ENCODE data around the gene ZFP91. TPM values are rescaled to one million over a fixed set of nuclear protein-coding genes. Genes with fewer than 3 reads are reported as not detected.

The ZFP91 gene
- total RNA-seq, 4 donors from 2014 or later, result 38.6 to 62.0 (median 56.2) TPM

- TF ChIP-seq EP300 (IDR thresholded peaks at IDR 0.05; ENCODE audit: low read depth) (no peak), POLR2A (IDR thresholded peaks at IDR 0.05) (no peak), CTCF (IDR thresholded peaks at IDR 0.05) (no peak), POLR2AphosphoS5 (IDR thresholded peaks at IDR 0.05) (no peak)
- H3K4me3 ChIP-seq, result no peak overlapping the region
- in situ Hi-C loops (cut with MboI; ENCODE audit: low pct_ligation_motif_present in 1 of 4, low pct_unique_long_range_greater_than_20kb in 1 of 4, low sequenced_read_pairs in 3 of 4), result no loop called here
- no peaks in the 10 kb centered on the region for H3K9me3 ChIP-seq
- H3K27ac ChIP-seq, result no peak overlapping the region
- H3K36me3 ChIP-seq, result peaks cover 0 to 16% (median 6%) of the 10 kb centered on the region in 4 donors
- no peaks in the 10 kb centered on the region for H3K27me3 ChIP-seq
- H3K4me1 ChIP-seq, result peaks cover 0 to 12% (median 7%) of the 10 kb centered on the region in 4 donors
- no peak for DNase-seq
- 84 to 89% methylated on average over 2 to 3 of the region's 3 CpGs for WGBS, 2 donors (ENCODE audit: low coverage in 1 of 2)
- intact Hi-C loops (cut with DNase I; ENCODE audit: low total_unique reads), result no loop called here
Observed at GRCh38 chr11:58628446-58628845, 49.6 kb downstream of the ZFP91 start.

GRCh38 chr11:58629857-58630256, 51.0 kb downstream of the ZFP91 start:
- Histone ChIP-seq H3K36me3 (peaks cover 0 to 4% (median under 1%) of the 10 kb centered on the region in 4 donors), H3K4me3 (no peak overlapping the region), H3K27me3 (no peaks in the 10 kb centered on the region), H3K4me1 (peaks cover 0 to 12% (median 7%) of the 10 kb centered on the region in 4 donors), H3K27ac (no peak overlapping the region), H3K9me3 (no peaks in the 10 kb centered on the region)
- TF ChIP-seq EP300 (IDR thresholded peaks at IDR 0.05; ENCODE audit: low read depth) (no peak), CTCF (IDR thresholded peaks at IDR 0.05) (peak; percentile 36 to 54 (median 50)), POLR2AphosphoS5 (IDR thresholded peaks at IDR 0.05) (no peak)
- in situ Hi-C loops (cut with MboI; ENCODE audit: low pct_ligation_motif_present in 1 of 4, low pct_unique_long_range_greater_than_20kb in 1 of 4, low sequenced_read_pairs in 3 of 4) (no loop called here), intact Hi-C loops (cut with DNase I; ENCODE audit: low total_unique reads) (no loop called here)
- 29% methylated on average over 2 of the region's 2 CpGs; no CpG with 5 or more reads in 1 of the 2 donors for WGBS, 2 donors (ENCODE audit: low coverage in 1 of 2)
- peak; percentile 28 for DNase-seq

GRCh38 chr11:58631378-58631777, 52.5 kb downstream of the ZFP91 start:
- no peak for TF ChIP-seq EP300 (IDR thresholded peaks at IDR 0.05; ENCODE audit: low read depth)
- TF ChIP-seq POLR2A (IDR thresholded peaks at IDR 0.05), result no peak
- TF ChIP-seq POLR2AphosphoS5 (IDR thresholded peaks at IDR 0.05), result no peak
- TF ChIP-seq CTCF (IDR thresholded peaks at IDR 0.05), result no peak
- no peak for DNase-seq
- H3K36me3 ChIP-seq, result no peaks in the 10 kb centered on the region
- H3K9me3 ChIP-seq, result no peaks in the 10 kb centered on the region
- 86 to 93% methylated on average over 3 of the region's 3 CpGs for WGBS, 2 donors (ENCODE audit: low coverage in 1 of 2)
- no peaks in the 10 kb centered on the region for H3K27me3 ChIP-seq
- intact Hi-C loops (cut with DNase I; ENCODE audit: low total_unique reads) (no loop called here), in situ Hi-C loops (cut with MboI; ENCODE audit: low pct_ligation_motif_present in 1 of 4, low pct_unique_long_range_greater_than_20kb in 1 of 4, low sequenced_read_pairs in 3 of 4) (no loop called here)
- H3K4me3 ChIP-seq, result no peak overlapping the region
- H3K27ac ChIP-seq, result no peak overlapping the region
- peaks cover 0 to 12% (median 7%) of the 10 kb centered on the region in 4 donors for H3K4me1 ChIP-seq

GRCh38 chr11:58632510-58632909, 53.6 kb downstream of the ZFP91 start:
- in situ Hi-C loops (cut with MboI; ENCODE audit: low pct_ligation_motif_present in 1 of 4, low pct_unique_long_range_greater_than_20kb in 1 of 4, low sequenced_read_pairs in 3 of 4), result no loop called here
- WGBS, 2 donors (ENCODE audit: low coverage in 1 of 2), result 96 to 100% methylated on average over 1 of the region's 1 CpG
- Histone ChIP-seq H3K27ac (no peak overlapping the region), H3K9me3 (no peaks in the 10 kb centered on the region), H3K27me3 (no peaks in the 10 kb centered on the region), H3K4me3 (no peak overlapping the region), H3K36me3 (no peaks in the 10 kb centered on the region), H3K4me1 (peaks cover 0 to 8% (median 5%) of the 10 kb centered on the region in 4 donors)
- intact Hi-C loops (cut with DNase I; ENCODE audit: low total_unique reads), result no loop called here
- no peak for DNase-seq
- no peak for TF ChIP-seq EP300 (IDR thresholded peaks at IDR 0.05; ENCODE audit: low read depth)
- no peak for TF ChIP-seq CTCF (IDR thresholded peaks at IDR 0.05)
- no peak for TF ChIP-seq POLR2A (IDR thresholded peaks at IDR 0.05)
- TF ChIP-seq POLR2AphosphoS5 (IDR thresholded peaks at IDR 0.05), result no peak

All from transverse colon (tissue), 4 donors.